Measurements from ENCODE around the gene CORO7.

Gene CORO7

GRCh38 chr16:4408323-4408690 is 8.1 kb downstream of the CORO7 start:
- no peak for TF ChIP-seq CTCF (IDR thresholded peaks at IDR 0.05; ENCODE audit: low read depth, low read length)
- H3K4me3 ChIP-seq (ENCODE audit: low read depth, low read length), result no peak overlapping the region

DNA sequence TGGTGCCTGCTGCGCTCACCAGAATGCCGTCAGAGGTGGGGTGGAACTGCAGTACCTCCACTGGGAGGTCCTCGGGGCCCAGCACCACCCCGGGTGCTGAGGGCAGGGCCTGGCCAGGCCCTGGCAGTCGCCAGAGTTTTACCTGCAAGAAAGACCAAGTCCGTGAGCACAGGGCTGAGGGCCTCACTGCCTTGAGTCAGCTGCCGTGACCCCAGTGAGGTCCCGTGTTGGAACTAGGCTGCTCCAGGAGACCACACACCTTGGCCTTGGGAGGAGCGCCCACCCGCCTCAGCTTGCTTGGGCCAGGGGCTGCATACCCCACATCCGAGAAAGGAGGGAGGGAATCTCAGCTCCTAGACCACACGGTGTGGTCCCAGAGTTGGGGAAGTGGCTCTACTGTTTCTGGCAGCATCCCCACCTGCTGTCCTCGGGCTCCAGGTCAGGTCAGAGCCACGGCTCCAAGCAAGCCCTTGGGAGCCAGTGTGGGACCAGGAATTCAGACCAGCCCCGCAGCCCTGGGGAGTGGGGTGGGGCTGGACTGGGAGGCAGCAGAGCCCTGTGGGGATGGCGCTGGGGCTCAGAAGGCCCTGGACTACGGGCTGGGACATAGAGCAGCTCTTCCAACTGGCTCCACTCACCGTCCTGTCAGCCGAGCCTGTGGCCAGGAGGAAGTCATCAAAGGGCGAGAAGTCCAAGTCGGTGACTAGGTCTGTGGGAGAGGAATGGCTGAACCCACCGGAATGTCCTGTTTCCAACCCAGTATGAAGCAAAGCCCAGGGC is 8.7 kb downstream of the CORO7 start:
- TF ChIP-seq CTCF (IDR thresholded peaks at IDR 0.05; ENCODE audit: low read depth, low read length), result no peak
- H3K4me3 ChIP-seq (ENCODE audit: low read depth, low read length), result no peak overlapping the region

DNA sequence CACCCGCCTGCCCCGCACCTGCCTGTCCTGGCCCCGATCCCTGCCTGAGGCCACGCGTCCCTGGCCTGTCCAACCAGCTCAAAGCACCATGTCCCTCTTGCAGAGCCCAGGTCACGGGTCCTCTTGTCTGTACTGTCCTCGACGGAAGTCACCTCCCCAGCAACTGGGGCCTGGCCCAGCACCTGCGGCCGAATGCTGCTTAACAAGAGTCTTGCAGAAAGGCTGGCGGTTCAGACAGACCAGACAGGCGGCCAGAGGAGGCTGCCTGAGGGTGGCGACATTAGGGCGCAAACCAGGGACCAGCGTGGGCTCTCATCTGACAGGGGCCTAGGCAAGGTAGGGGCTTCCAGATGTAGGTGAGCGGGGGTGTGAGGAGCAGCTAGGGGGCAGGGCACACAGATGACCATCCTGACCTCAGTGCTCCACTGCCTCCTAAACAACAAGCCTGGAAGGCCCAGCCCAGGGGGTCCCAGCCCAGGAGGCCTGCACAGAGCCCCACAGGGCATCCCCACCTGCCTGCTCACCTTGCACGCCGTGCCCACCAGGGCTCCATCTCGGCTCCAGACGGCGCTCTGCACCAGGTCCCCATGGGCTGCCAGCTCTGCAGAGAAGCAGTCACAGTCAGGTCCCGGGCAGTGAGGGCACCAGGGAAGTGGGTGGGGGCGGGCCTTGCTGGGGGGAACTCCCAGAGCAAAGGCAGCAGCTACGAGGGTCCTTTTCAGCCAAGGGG is 11.3 kb downstream of the CORO7 start:
- H3K4me3 ChIP-seq (ENCODE audit: low read depth, low read length), result no peak overlapping the region

DNA sequence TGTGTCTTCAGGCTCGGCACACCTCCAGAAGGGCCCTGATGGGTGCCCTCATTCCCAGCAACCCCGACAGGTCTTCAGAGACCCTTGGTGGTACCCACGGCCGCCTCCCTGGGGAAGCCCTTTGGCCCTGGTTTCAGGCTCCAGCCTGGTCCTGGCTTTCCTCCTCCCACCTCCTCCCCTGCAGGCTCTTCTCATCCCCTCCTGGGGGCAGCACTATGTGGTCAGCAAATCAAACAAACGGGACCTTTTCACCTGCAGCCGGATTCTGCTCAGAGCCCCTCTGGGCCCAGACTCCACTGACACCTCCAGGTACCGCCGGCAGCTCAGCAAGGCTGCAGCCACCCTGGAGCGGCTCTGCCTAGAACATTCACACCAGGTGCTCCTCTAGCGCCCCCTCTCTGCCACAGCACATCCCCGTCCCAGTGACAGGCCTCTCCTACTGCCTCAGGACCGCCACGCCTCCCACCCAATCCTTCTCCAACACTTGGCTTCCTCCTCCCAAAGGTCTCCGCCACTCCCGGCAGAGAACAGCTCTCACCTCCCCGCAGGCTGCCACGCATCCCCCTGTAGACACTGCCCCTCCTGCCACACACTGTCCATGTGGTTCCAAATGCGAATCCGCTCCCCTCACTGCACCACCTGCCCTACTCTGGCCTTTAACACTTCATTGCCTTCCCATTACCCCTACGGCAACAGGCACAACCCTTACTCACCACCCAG is 12.0 kb downstream of the CORO7 start:
- peak; percentile 90 for TF ChIP-seq CTCF (IDR thresholded peaks at IDR 0.05; ENCODE audit: low read depth, low read length)
- H3K4me3 ChIP-seq (ENCODE audit: low read depth, low read length), result no peak overlapping the region

More for the DNA sequence above, 11.3 kb downstream of the CORO7 start:
- TF ChIP-seq CTCF (IDR thresholded peaks at IDR 0.05; ENCODE audit: low read depth, low read length), result no peak

GRCh38 chr16:4403133-4403949 is 13.1 kb downstream of the CORO7 start:
- TF ChIP-seq CTCF (IDR thresholded peaks at IDR 0.05; ENCODE audit: low read depth, low read length), result no peak
- H3K4me3 ChIP-seq (ENCODE audit: low read depth, low read length), result no peak overlapping the region

- no peak overlapping the region for H3K4me3 ChIP-seq (ENCODE audit: low read depth, low read length)
These were observed 13.8 kb downstream of the CORO7 start for GRCh38 chr16:4402439-4403132.

More at GRCh38 chr16:4402439-4403132, 13.8 kb downstream of the CORO7 start:
- TF ChIP-seq CTCF (IDR thresholded peaks at IDR 0.05; ENCODE audit: low read depth, low read length), result peak; percentile 81
